GM23248 (cell line): ENCODE data around the gene PDGFRB.

ENCODE experiments used
- EZH2 ChIP-seq: fragments of 200-600 bp; sonication (generic); IDR thresholded peaks from 2 replicates; pipeline ENCODE4 v1.6.1; 2018; ENCODE audit warnings: antibody characterized with exemption, mild to moderate bottlenecking; ENCODE audit not compliant: insufficient read depth, poor library complexity, severe bottlenecking
- EZH2phosphoT487 ChIP-seq: fragments of 200-600 bp; sonication (generic); IDR thresholded peaks from 2 replicates; pipeline ENCODE4 v1.6.1; 2018; ENCODE audit warnings: antibody characterized with exemption, moderate library complexity, mild to moderate bottlenecking, low read depth; ENCODE audit not compliant: insufficient read depth

DNA sequence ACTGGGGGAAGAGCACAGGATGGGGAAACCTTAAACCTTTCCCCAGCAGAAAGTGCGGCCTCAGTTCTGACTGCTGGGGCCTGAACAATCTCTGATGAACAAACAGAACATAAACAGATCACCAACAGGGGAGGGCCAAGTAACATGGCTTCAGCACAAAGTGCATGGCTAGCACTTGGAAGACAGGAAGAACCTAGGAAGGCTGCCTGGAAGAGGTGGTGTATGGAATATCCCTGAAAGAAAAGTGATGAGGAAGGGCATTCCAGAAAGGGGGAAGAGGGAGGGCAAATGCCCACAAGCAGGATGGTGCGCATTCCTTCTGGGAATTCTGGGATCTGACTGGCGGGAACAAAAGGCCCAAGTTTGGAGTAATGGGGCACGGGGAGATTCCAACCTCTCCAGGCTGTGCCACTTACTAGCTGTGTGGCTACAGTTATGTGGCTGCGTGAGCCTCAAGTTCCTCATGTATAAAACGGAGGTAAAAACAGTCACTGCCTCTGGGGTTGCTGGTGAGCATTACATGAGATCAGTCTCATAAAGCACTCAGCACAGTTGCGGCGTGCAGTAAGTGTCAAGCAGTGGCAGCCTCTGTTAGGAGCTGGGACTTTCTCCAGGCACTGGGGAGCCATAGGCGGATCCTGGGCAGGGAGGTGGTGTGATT lies 1.6 kb downstream of the PDGFRB start:
- no peak for TF ChIP-seq EZH2
- TF ChIP-seq EZH2phosphoT487 = no peak
